WTC11 (cell line): ENCODE measurements around the gene IKBKE. TPM values are rescaled to one million over a fixed set of nuclear protein-coding genes. Genes with fewer than 3 reads are reported as not detected.

Source experiments
- ATAC-seq: fragments of 200-7000 bp; cut with Tn5 transposase; 2 replicates; pipeline ENCODE4 v1.10.0; 2021; ENCODE audit warnings: mild to moderate bottlenecking, moderate library complexity
- CTCF ChIA-PET: fragments of 300-600 bp; sonication (Branson Sonifier 250); formaldehyde crosslinking; loops from one replicate; lab custom pipeline; 2021; ENCODE audit warnings: antibody characterized with exemption; lab: Charles Lee
- POLR2A ChIA-PET: fragments of 350-600 bp; sonication (Branson Sonifier 250); formaldehyde crosslinking; loops from one replicate; lab custom pipeline; 2021; ENCODE audit warnings: antibody characterized with exemption; lab: Charles Lee
- DNase-seq: peaks from one replicate; pipeline ENCODE4 v3.0.0; 2021; ENCODE audit warnings: low spot score
- H3K27ac Mint-ChIP-seq: 2 replicates; pipeline ENCODE4 v1.8.0; 2021; ENCODE audit warnings: mixed read lengths
- H3K27me3 Mint-ChIP-seq: 2 replicates; pipeline ENCODE4 v1.8.0; 2021; ENCODE audit warnings: low read depth, mild to moderate bottlenecking, moderate library complexity, mixed read lengths
- H3K36me3 Mint-ChIP-seq: 2 replicates; pipeline ENCODE4 v1.8.0; 2021; ENCODE audit warnings: mixed read lengths
- H3K4me1 Mint-ChIP-seq: 2 replicates; pipeline ENCODE4 v1.8.0; 2022; ENCODE audit warnings: mixed read lengths
- H3K4me3 Mint-ChIP-seq: 2 replicates; pipeline ENCODE4 v1.8.0; 2021; ENCODE audit warnings: mild to moderate bottlenecking, moderate library complexity, mixed read lengths
- H3K9me3 Mint-ChIP-seq: 2 replicates; pipeline ENCODE4 v1.8.0; 2021; ENCODE audit warnings: mixed read lengths
- CREM ChIP-seq: sonication (generic); formaldehyde crosslinking; IDR thresholded peaks from 2 replicates; pipeline ENCODE4 v1.8.1; 2022; ENCODE audit warnings: mild to moderate bottlenecking, missing genetic modification reagents, moderate library complexity
- EMX1 ChIP-seq: fragments of 250-450 bp; sonication (Bioruptor Pico); IDR thresholded peaks from 2 replicates; pipeline ENCODE4 v1.8.0; 2021; ENCODE audit warnings: mild to moderate bottlenecking
- FOXJ3 ChIP-seq: sonication (generic); formaldehyde crosslinking; IDR thresholded peaks from 2 replicates; pipeline ENCODE4 v1.9.0; 2021; ENCODE audit warnings: missing genetic modification reagents, mild to moderate bottlenecking, borderline replicate concordance
- MYBL2 ChIP-seq: sonication (generic); formaldehyde crosslinking; IDR thresholded peaks from 2 replicates; pipeline ENCODE4 v1.8.1; 2023; ENCODE audit warnings: mild to moderate bottlenecking, moderate library complexity, missing genetic modification reagents
- NFYB ChIP-seq: sonication (generic); formaldehyde crosslinking; conservative IDR thresholded peaks from 2 replicates; pipeline ENCODE4 v1.8.0; 2022; ENCODE audit warnings: low read depth, missing genetic modification reagents
- NR1H2 ChIP-seq: sonication (generic); formaldehyde crosslinking; IDR thresholded peaks from 2 replicates; pipeline ENCODE4 v1.9.0; 2021; ENCODE audit warnings: mild to moderate bottlenecking, moderate library complexity, missing genetic modification reagents
- RORB ChIP-seq: fragments of 250-450 bp; sonication (Bioruptor Pico); IDR thresholded peaks from 2 replicates; pipeline ENCODE4 v1.9.0; 2021; ENCODE audit warnings: mild to moderate bottlenecking
- SMAD4 ChIP-seq: sonication (generic); formaldehyde crosslinking; IDR thresholded peaks from 2 replicates; pipeline ENCODE4 v1.8.0; 2022; ENCODE audit warnings: mild to moderate bottlenecking, missing genetic modification reagents
- SOX15 ChIP-seq: fragments of 250-450 bp; sonication (Bioruptor Pico); IDR thresholded peaks from 2 replicates; pipeline ENCODE4 v1.9.0; 2021; ENCODE audit warnings: mild to moderate bottlenecking
- TCF7 ChIP-seq: sonication (generic); formaldehyde crosslinking; IDR thresholded peaks from 2 replicates; pipeline ENCODE4 v1.8.0; 2022; ENCODE audit warnings: mild to moderate bottlenecking, low read depth, missing genetic modification reagents, moderate library complexity
- TEAD4 ChIP-seq: sonication (generic); formaldehyde crosslinking; IDR thresholded peaks from 2 replicates; pipeline ENCODE4 v1.8.0; 2022; ENCODE audit warnings: mild to moderate bottlenecking, missing genetic modification reagents
- ZNF121 ChIP-seq: sonication (generic); formaldehyde crosslinking; IDR thresholded peaks from 2 replicates; pipeline ENCODE4 v1.8.0; 2023; ENCODE audit warnings: missing genetic modification reagents
- total RNA-seq: library from RNA; stranded (reverse); gene quantifications from 3 replicates; pipeline ENCODE4 v1.2.3, GENCODE V29; 2021
- TF ChIP-seq, protein P1 (sequence below): sonication (generic); formaldehyde crosslinking; IDR thresholded peaks from 2 replicates; pipeline ENCODE4 v1.8.0; 2022; ENCODE audit warnings: mild to moderate bottlenecking, missing genetic modification reagents
- TF ChIP-seq, protein P2 (sequence below): fragments of 200-600 bp; IDR thresholded peaks from 2 replicates; pipeline ENCODE4 v1.8.0; 2022; ENCODE audit warnings: antibody characterized with exemption
- TF ChIP-seq, protein P3 (sequence below): sonication (generic); formaldehyde crosslinking; IDR thresholded peaks from 2 replicates; pipeline ENCODE4 v1.8.1; 2022; ENCODE audit warnings: missing genetic modification reagents, borderline replicate concordance
- TF ChIP-seq, protein P4 (sequence below): fragments of 250-450 bp; sonication (Bioruptor Pico); IDR thresholded peaks from 2 replicates; pipeline ENCODE4 v2.1.2; 2022; ENCODE audit warnings: mild to moderate bottlenecking, moderate library complexity
- TF ChIP-seq, protein P5 (sequence below): sonication (generic); formaldehyde crosslinking; IDR thresholded peaks from 2 replicates; pipeline ENCODE4 v1.8.1; 2023; ENCODE audit warnings: mild to moderate bottlenecking, missing genetic modification reagents
- TF ChIP-seq, protein P6 (sequence below): sonication (generic); formaldehyde crosslinking; IDR thresholded peaks from 2 replicates; pipeline ENCODE4 v1.8.1; 2023; ENCODE audit warnings: mild to moderate bottlenecking, moderate library complexity, missing genetic modification reagents

Gene IKBKE
- total RNA-seq, 1 experiment from 2014 or later, result 8.1 TPM

DNA sequence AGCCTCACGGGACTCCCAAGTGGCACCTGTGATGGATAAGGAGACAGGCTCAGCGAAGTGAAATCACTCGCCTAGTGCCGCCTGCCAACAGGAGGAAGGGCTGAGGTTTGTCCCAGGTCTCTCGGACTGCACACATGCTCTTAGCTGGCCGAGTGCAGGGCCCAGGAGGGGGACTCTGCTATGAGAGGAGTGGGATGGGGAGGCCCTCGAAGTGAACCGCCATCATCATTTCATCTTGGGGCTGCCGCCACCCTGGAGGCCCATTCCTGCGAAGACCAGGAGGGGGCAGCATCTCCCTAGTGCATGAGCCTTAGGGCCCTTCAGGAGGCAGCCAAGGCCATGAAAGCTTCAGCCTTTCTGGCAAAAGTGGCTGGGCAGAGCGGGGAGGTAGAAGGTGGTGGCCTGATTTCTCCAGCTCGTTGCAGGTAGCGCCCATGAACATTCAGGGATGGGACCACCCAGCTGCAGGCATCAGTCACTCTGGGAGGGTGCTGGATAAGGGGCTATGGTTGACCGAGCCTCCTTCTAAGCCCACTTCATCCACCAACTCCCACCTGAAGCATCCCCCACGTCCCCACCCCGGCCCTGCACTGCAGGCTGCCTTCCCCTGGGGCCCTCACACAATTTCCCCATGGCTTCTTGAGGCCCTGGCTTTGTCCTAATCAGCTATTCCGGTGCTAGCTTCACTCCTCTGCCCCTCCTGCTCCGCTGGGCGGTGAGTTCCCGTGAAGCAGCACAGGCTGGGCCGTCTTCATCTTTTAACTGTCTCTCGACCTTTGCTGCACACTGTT lies 19.9 kb downstream of the IKBKE start:
- TF ChIP-seq, protein P1, sequence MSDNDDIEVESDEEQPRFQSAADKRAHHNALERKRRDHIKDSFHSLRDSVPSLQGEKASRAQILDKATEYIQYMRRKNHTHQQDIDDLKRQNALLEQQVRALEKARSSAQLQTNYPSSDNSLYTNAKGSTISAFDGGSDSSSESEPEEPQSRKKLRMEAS (CRISPR knock-in tag), result 0 out of 2 replicates have a peak, but pooled peaks have one; percentile 30
- TF ChIP-seq SMAD4 (CRISPR knock-in tag) (no peak), FOXJ3 (CRISPR knock-in tag) (no peak), CREM (no peak), EMX1 (no peak)
- TF ChIP-seq, protein P2, sequence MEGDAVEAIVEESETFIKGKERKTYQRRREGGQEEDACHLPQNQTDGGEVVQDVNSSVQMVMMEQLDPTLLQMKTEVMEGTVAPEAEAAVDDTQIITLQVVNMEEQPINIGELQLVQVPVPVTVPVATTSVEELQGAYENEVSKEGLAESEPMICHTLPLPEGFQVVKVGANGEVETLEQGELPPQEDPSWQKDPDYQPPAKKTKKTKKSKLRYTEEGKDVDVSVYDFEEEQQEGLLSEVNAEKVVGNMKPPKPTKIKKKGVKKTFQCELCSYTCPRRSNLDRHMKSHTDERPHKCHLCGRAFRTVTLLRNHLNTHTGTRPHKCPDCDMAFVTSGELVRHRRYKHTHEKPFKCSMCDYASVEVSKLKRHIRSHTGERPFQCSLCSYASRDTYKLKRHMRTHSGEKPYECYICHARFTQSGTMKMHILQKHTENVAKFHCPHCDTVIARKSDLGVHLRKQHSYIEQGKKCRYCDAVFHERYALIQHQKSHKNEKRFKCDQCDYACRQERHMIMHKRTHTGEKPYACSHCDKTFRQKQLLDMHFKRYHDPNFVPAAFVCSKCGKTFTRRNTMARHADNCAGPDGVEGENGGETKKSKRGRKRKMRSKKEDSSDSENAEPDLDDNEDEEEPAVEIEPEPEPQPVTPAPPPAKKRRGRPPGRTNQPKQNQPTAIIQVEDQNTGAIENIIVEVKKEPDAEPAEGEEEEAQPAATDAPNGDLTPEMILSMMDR, result peak; percentile 94
- TF ChIP-seq, protein P3, sequence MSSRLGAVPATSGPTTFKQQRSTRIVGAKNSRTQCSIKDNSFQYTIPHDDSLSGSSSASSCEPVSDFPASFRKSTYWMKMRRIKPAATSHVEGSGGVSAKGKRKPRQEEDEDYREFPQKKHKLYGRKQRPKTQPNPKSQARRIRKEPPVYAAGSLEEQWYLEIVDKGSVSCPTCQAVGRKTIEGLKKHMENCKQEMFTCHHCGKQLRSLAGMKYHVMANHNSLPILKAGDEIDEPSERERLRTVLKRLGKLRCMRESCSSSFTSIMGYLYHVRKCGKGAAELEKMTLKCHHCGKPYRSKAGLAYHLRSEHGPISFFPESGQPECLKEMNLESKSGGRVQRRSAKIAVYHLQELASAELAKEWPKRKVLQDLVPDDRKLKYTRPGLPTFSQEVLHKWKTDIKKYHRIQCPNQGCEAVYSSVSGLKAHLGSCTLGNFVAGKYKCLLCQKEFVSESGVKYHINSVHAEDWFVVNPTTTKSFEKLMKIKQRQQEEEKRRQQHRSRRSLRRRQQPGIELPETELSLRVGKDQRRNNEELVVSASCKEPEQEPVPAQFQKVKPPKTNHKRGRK, result no peak
- no peaks in the 10 kb centered on the region for H3K4me1 Mint-ChIP-seq
- DNase-seq, result peak; percentile 91
- no peak overlapping the region for H3K4me3 Mint-ChIP-seq
- H3K27me3 Mint-ChIP-seq, result no peaks in the 10 kb centered on the region
- H3K9me3 Mint-ChIP-seq, result no peaks in the 10 kb centered on the region
- H3K27ac Mint-ChIP-seq, result no peak overlapping the region
- ChIA-PET CTCF (interaction anchor here (0.5 to 5.1 kb wide), 43 partner anchors 9 to 697 kb away, joined by 3 to 126 read pairs (median 6); partner anchors contain the start of genes EIF2D, IKBKE and RASSF5), POLR2A (interaction anchor here (0.7 to 1.3 kb wide), 2 partner anchors 16 to 95 kb away, joined by 3 read pairs; no protein-coding TSS in a partner anchor)
- no peaks in the 10 kb centered on the region for H3K36me3 Mint-ChIP-seq
- peak; percentile 95 for ATAC-seq

DNA sequence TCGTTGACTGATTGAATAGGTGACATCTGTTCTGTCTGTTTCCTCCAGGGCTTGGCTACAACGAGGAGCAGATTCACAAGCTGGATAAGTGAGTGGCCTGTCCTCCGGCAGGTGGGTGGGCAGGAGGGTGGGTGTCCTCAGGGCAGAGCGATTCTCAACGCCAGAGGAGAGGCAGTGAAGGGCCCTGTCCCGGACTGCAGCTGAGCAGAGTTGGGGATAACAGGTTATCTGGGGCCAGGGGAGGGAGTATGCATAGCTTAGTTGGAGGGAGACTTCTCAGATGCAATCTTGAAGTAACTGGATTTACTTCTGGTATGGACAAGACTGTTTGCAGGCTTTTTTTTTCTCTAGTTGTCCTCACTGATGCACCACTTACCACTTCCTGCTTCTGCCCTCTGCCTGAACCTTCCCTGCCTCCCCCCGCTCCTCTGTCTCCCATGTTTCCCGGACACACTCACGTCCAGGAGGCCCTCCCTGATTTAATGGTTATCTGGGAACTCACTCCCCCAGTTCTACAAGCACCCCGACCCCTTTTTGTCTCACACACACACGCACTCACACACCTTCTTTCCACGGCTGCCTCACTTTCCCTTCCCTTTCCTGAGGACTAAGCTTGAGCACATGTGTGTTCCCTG lies 20.6 kb downstream of the IKBKE start:
- TF ChIP-seq, protein P4, sequence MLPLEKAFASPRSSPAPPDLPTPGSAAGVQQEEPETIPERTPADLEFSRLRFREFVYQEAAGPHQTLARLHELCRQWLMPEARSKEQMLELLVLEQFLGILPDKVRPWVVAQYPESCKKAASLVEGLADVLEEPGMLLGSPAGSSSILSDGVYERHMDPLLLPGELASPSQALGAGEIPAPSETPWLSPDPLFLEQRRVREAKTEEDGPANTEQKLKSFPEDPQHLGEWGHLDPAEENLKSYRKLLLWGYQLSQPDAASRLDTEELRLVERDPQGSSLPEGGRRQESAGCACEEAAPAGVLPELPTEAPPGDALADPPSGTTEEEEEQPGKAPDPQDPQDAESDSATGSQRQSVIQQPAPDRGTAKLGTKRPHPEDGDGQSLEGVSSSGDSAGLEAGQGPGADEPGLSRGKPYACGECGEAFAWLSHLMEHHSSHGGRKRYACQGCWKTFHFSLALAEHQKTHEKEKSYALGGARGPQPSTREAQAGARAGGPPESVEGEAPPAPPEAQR (CRISPR knock-in tag), result no peak
- TF ChIP-seq, protein P5, sequence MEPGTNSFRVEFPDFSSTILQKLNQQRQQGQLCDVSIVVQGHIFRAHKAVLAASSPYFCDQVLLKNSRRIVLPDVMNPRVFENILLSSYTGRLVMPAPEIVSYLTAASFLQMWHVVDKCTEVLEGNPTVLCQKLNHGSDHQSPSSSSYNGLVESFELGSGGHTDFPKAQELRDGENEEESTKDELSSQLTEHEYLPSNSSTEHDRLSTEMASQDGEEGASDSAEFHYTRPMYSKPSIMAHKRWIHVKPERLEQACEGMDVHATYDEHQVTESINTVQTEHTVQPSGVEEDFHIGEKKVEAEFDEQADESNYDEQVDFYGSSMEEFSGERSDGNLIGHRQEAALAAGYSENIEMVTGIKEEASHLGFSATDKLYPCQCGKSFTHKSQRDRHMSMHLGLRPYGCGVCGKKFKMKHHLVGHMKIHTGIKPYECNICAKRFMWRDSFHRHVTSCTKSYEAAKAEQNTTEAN (CRISPR knock-in tag), result no peak
- DNase-seq (no peak), ATAC-seq (no peak)
- CTCF ChIA-PET, result interaction anchor here (0.5 to 5.1 kb wide), 43 partner anchors 10 to 696 kb away, joined by 3 to 126 read pairs (median 6); partner anchors contain the start of genes EIF2D, IKBKE and RASSF5
- no peak overlapping the region for H3K4me3 Mint-ChIP-seq
- no peaks in the 10 kb centered on the region for H3K4me1 Mint-ChIP-seq
- POLR2A ChIA-PET, result no interaction called here
- no peaks in the 10 kb centered on the region for H3K9me3 Mint-ChIP-seq
- H3K36me3 Mint-ChIP-seq, result no peaks in the 10 kb centered on the region
- H3K27ac Mint-ChIP-seq, result no peak overlapping the region
- no peaks in the 10 kb centered on the region for H3K27me3 Mint-ChIP-seq

DNA sequence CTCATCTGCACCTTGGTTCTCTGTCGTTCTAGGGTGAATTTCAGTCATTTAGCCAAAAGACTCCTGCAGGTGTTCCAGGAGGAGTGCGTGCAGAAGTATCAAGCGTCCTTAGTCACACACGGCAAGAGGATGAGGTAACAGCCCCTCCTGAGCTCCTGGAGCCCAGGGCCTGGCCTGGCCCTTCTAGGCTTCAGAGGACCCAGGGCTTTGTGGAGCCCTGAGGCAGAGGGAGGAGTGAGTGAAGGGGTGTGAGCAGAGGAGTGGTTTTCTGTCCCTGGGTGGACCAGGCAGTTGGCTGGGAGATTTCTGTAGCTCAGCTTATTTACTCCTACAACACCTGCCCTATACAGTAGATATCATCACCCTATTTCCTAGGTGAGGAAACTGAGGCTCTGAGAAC lies 21.3 kb downstream of the IKBKE start:
- TF ChIP-seq RORB (CRISPR knock-in tag) (no peak), MYBL2 (CRISPR knock-in tag) (no peak), SOX15 (CRISPR knock-in tag) (no peak), ZNF121 (CRISPR knock-in tag) (no peak), NFYB (no peak), TCF7 (CRISPR knock-in tag) (no peak), NR1H2 (CRISPR knock-in tag) (no peak), TEAD4 (no peak)
- TF ChIP-seq, protein P6, sequence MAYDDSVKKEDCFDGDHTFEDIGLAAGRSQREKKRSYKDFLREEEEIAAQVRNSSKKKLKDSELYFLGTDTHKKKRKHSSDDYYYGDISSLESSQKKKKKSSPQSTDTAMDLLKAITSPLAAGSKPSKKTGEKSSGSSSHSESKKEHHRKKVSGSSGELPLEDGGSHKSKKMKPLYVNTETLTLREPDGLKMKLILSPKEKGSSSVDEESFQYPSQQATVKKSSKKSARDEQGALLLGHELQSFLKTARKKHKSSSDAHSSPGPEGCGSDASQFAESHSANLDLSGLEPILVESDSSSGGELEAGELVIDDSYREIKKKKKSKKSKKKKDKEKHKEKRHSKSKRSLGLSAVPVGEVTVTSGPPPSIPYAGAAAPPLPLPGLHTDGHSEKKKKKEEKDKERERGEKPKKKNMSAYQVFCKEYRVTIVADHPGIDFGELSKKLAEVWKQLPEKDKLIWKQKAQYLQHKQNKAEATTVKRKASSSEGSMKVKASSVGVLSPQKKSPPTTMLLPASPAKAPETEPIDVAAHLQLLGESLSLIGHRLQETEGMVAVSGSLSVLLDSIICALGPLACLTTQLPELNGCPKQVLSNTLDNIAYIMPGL (CRISPR knock-in tag), result no peak
- Mint-ChIP-seq H3K9me3 (no peaks in the 10 kb centered on the region), H3K36me3 (no peaks in the 10 kb centered on the region), H3K27me3 (no peaks in the 10 kb centered on the region), H3K4me1 (no peaks in the 10 kb centered on the region), H3K4me3 (no peak overlapping the region), H3K27ac (no peak overlapping the region)
- ChIA-PET CTCF (interaction anchor here (1.3 to 5.1 kb wide), 9 partner anchors 9 to 514 kb away, joined by 4 to 126 read pairs (median 18); partner anchors contain the start of genes EIF2D, IKBKE and RASSF5), POLR2A (no interaction called here)
- no peak for ATAC-seq
- DNase-seq, result no peak
